A673 (cell line): ENCODE measurements around the gene KIF23. TPM values are rescaled to one million over a fixed set of nuclear protein-coding genes. Genes with fewer than 3 reads are reported as not detected.

Experiments used
- BruUV-seq: library from RNA; stranded (reverse); fragments of 400-500 nt; replicated peaks from 2 replicates; lab custom pipeline; 2021; lab: Mats Ljungman, UMichigan
- CTCF ChIA-PET: fragments of 300-600 bp; sonication (Branson Sonifier 250); formaldehyde crosslinking; loops from one replicate; lab custom pipeline; 2022; ENCODE audit warnings: antibody characterized with exemption; lab: Charles Lee
- POLR2A ChIA-PET: fragments of 300-600 bp; sonication (Branson Sonifier 250); formaldehyde crosslinking; loops from one replicate; lab custom pipeline; 2022; ENCODE audit warnings: antibody characterized with exemption; ENCODE audit not compliant: low non-redundant PET; lab: Charles Lee
- DNase-seq: peaks from one replicate; pipeline ENCODE4 v3.0.0-alpha.2; 2015; ENCODE audit warnings: low spot score
- H3K27ac ChIP-seq: fragments of 200-600 bp; sonication (generic); 2 replicates; pipeline ENCODE4 v1.5.1; 2016; ENCODE audit warnings: mixed run types, low read depth, mild to moderate bottlenecking, mixed read lengths, antibody characterized with exemption, low read length; ENCODE audit not compliant: poor library complexity, severe bottlenecking
- H3K27me3 ChIP-seq: fragments of 200-600 bp; sonication (generic); replicated peaks from 2 replicates; pipeline ENCODE4 v1.6.1; 2017; ENCODE audit warnings: mixed run types, low read depth, mild to moderate bottlenecking, mixed read lengths, antibody characterized with exemption, low read length; ENCODE audit not compliant: insufficient read depth, poor library complexity
- H3K36me3 ChIP-seq: fragments of 200-600 bp; sonication (generic); 2 replicates; pipeline ENCODE4 v1.6.1; 2016; ENCODE audit warnings: mixed run types, mild to moderate bottlenecking, mixed read lengths, antibody characterized with exemption, low read length; ENCODE audit not compliant: insufficient read depth, poor library complexity, severe bottlenecking
- H3K4me1 ChIP-seq: fragments of 200-600 bp; sonication (generic); 2 replicates; pipeline ENCODE4 v1.6.1; 2017; ENCODE audit warnings: mixed run types, mild to moderate bottlenecking, mixed read lengths, antibody characterized with exemption, low read length; ENCODE audit not compliant: insufficient read depth, poor library complexity, severe bottlenecking
- H3K4me3 ChIP-seq: fragments of 200-600 bp; sonication (generic); 2 replicates; pipeline ENCODE4 v1.5.1; 2016; ENCODE audit warnings: low read depth, mixed run types, mild to moderate bottlenecking, mixed read lengths, low read length; ENCODE audit not compliant: poor library complexity, severe bottlenecking
- H3K9me3 ChIP-seq: fragments of 200-600 bp; sonication (generic); 2 replicates; pipeline ENCODE4 v1.6.1; 2016; ENCODE audit warnings: mixed run types, low read depth, mild to moderate bottlenecking, mixed read lengths, antibody characterized with exemption, low read length; ENCODE audit not compliant: poor library complexity, severe bottlenecking
- CTCF ChIP-seq: fragments of 300-800, 200-600 bp; sonication (generic); conservative IDR thresholded peaks from 2 replicates; pipeline ENCODE4 v1.5.1; 2017; ENCODE audit warnings: low read depth, mild to moderate bottlenecking, antibody characterized with exemption, low read length, moderate library complexity, mixed read lengths
- EZH2 ChIP-seq: fragments of 200-600 bp; sonication (generic); IDR thresholded peaks from 2 replicates; pipeline ENCODE4 v1.6.1; 2017; ENCODE audit warnings: borderline replicate concordance, low read depth, mild to moderate bottlenecking, mixed read lengths, antibody characterized with exemption, low read length; ENCODE audit not compliant: poor library complexity, severe bottlenecking
- intact Hi-C: fragments of 100-400 bp; cut with micrococcal nuclease; formaldehyde crosslinking; loops from one replicate; pipeline ENCODE4 v1.10.0; 2022; ENCODE audit not compliant: unreplicated experiment
- total RNA-seq: library from RNA; stranded (reverse); gene quantifications from 2 replicates; pipeline ENCODE4 v1.2.3, GENCODE V29; 2021

The KIF23 gene
- total RNA-seq, 1 experiment from 2014 or later = 124 TPM

- CTCF ChIA-PET = no interaction called here
- no TSS peak for BruUV-seq
- Histone ChIP-seq H3K4me1 (no peaks in the 10 kb centered on the region), H3K27ac (no peak overlapping the region), H3K36me3 (peaks cover 98% of the 10 kb centered on the region), H3K27me3 (no peaks in the 10 kb centered on the region), H3K4me3 (no peak overlapping the region), H3K9me3 (no peaks in the 10 kb centered on the region)
- POLR2A ChIA-PET = no interaction called here
- no peak for DNase-seq
- intact Hi-C loops = no loop called here
- TF ChIP-seq CTCF (no peak), EZH2 (no peak)
These were observed 7.3 kb downstream of the KIF23 start for GRCh38 chr15:69421498-69421897.

- POLR2A ChIA-PET = no interaction called here
- BruUV-seq = no TSS peak
- Histone ChIP-seq H3K9me3 (no peaks in the 10 kb centered on the region), H3K27me3 (no peaks in the 10 kb centered on the region), H3K27ac (no peak overlapping the region), H3K36me3 (peaks cover 100% of the 10 kb centered on the region), H3K4me3 (no peak overlapping the region), H3K4me1 (no peaks in the 10 kb centered on the region)
- intact Hi-C loops = no loop called here
- TF ChIP-seq CTCF = no peak
- TF ChIP-seq EZH2 = no peak
- CTCF ChIA-PET = no interaction called here
- no peak for DNase-seq
These were observed 8.3 kb downstream of the KIF23 start for GRCh38 chr15:69422336-69422895.

- intact Hi-C loops = no loop called here
- no peaks in the 10 kb centered on the region for H3K9me3 ChIP-seq
- peaks cover 99% of the 10 kb centered on the region for H3K36me3 ChIP-seq
- ChIA-PET CTCF (no interaction called here), POLR2A (no interaction called here)
- no peak for DNase-seq
- H3K27me3 ChIP-seq = no peaks in the 10 kb centered on the region
- TF ChIP-seq CTCF (no peak), EZH2 (no peak)
- no peak overlapping the region for H3K27ac ChIP-seq
- H3K4me1 ChIP-seq = no peaks in the 10 kb centered on the region
- no TSS peak for BruUV-seq
- H3K4me3 ChIP-seq = no peak overlapping the region
These were observed 9.9 kb downstream of the KIF23 start for GRCh38 chr15:69424001-69424400.
